Measurements from ENCODE around the gene FNDC7. TPM values are rescaled to one million over a fixed set of nuclear protein-coding genes. Genes with fewer than 3 reads are reported as not detected.
"Not testable (repeated sequence)": the region's sequence is repeated elsewhere in the genome, so short reads cannot be mapped to it uniquely, and the experiment has no call there.

The FNDC7 gene
- total RNA-seq, 1 donor from 2014 or later, result not detected

- peaks cover 51% of the 10 kb centered on the region for H3K36me3 Mint-ChIP-seq (ENCODE audit: unreplicated experiment)
- no peak overlapping the region for H3K4me3 Mint-ChIP-seq (ENCODE audit: unreplicated experiment)
- H3K9me3 Mint-ChIP-seq (ENCODE audit: unreplicated experiment), result no peaks in the 10 kb centered on the region
- no peak for DNase-seq (ENCODE audit: extremely low spot score, unreplicated experiment)
- no peak overlapping the region for H3K27ac Mint-ChIP-seq (ENCODE audit: unreplicated experiment)
- H3K27me3 Mint-ChIP-seq (ENCODE audit: unreplicated experiment), result no peaks in the 10 kb centered on the region
- no peaks in the 10 kb centered on the region for H3K4me1 Mint-ChIP-seq (ENCODE audit: unreplicated experiment)
- no peak for TF ChIP-seq CTCF (IDR thresholded peaks at IDR 0.05)
Observed at GRCh38 chr1:108777839-108778238, 65.1 kb downstream of the FNDC7 start.

- DNase-seq (ENCODE audit: extremely low spot score, unreplicated experiment), result no peak
- no peak for TF ChIP-seq CTCF (IDR thresholded peaks at IDR 0.05)
- H3K36me3 Mint-ChIP-seq (ENCODE audit: unreplicated experiment), result peaks cover 56% of the 10 kb centered on the region
- no peaks in the 10 kb centered on the region for H3K27me3 Mint-ChIP-seq (ENCODE audit: unreplicated experiment)
- H3K4me3 Mint-ChIP-seq (ENCODE audit: unreplicated experiment), result no peak overlapping the region
- no peak overlapping the region for H3K27ac Mint-ChIP-seq (ENCODE audit: unreplicated experiment)
- peaks cover 5% of the 10 kb centered on the region for H3K9me3 Mint-ChIP-seq (ENCODE audit: unreplicated experiment)
- no peaks in the 10 kb centered on the region for H3K4me1 Mint-ChIP-seq (ENCODE audit: unreplicated experiment)
Observed at GRCh38 chr1:108779455-108779854, 66.7 kb downstream of the FNDC7 start.

GRCh38 chr1:108780937-108781574 lies 68.3 kb downstream of the FNDC7 start:
- Mint-ChIP-seq H3K27me3 (ENCODE audit: unreplicated experiment) (no peaks in the 10 kb centered on the region), H3K4me1 (ENCODE audit: unreplicated experiment) (no peaks in the 10 kb centered on the region), H3K9me3 (ENCODE audit: unreplicated experiment) (peaks cover 17% of the 10 kb centered on the region), H3K36me3 (ENCODE audit: unreplicated experiment) (peaks cover 61% of the 10 kb centered on the region), H3K27ac (ENCODE audit: unreplicated experiment) (no peak overlapping the region), H3K4me3 (ENCODE audit: unreplicated experiment) (no peak overlapping the region)
- no peak for DNase-seq (ENCODE audit: extremely low spot score, unreplicated experiment)
- no peak for TF ChIP-seq CTCF (IDR thresholded peaks at IDR 0.05)

GRCh38 chr1:108781575-108781944 lies 68.9 kb downstream of the FNDC7 start:
- H3K4me3 Mint-ChIP-seq (ENCODE audit: unreplicated experiment); H3K4me1 Mint-ChIP-seq (ENCODE audit: unreplicated experiment); H3K27ac Mint-ChIP-seq (ENCODE audit: unreplicated experiment); DNase-seq (ENCODE audit: extremely low spot score, unreplicated experiment); H3K27me3 Mint-ChIP-seq (ENCODE audit: unreplicated experiment): not testable (repeated sequence)
- H3K9me3 Mint-ChIP-seq (ENCODE audit: unreplicated experiment), result peaks cover 17% of the 10 kb centered on the region
- peaks cover 65% of the 10 kb centered on the region for H3K36me3 Mint-ChIP-seq (ENCODE audit: unreplicated experiment)

GRCh38 chr1:108785264-108785663 lies 72.6 kb downstream of the FNDC7 start:
- H3K4me1 Mint-ChIP-seq (ENCODE audit: unreplicated experiment), result peaks cover 4% of the 10 kb centered on the region
- peaks cover 68% of the 10 kb centered on the region for H3K36me3 Mint-ChIP-seq (ENCODE audit: unreplicated experiment)
- no peak for TF ChIP-seq CTCF (IDR thresholded peaks at IDR 0.05)
- H3K4me3 Mint-ChIP-seq (ENCODE audit: unreplicated experiment), result no peak overlapping the region
- peaks cover 17% of the 10 kb centered on the region for H3K9me3 Mint-ChIP-seq (ENCODE audit: unreplicated experiment)
- no peaks in the 10 kb centered on the region for H3K27me3 Mint-ChIP-seq (ENCODE audit: unreplicated experiment)
- DNase-seq (ENCODE audit: extremely low spot score, unreplicated experiment), result no peak
- no peak overlapping the region for H3K27ac Mint-ChIP-seq (ENCODE audit: unreplicated experiment)

- no peak for DNase-seq (ENCODE audit: extremely low spot score, unreplicated experiment)
- H3K9me3 Mint-ChIP-seq (ENCODE audit: unreplicated experiment), result peaks cover 17% of the 10 kb centered on the region
- no peak overlapping the region for H3K27ac Mint-ChIP-seq (ENCODE audit: unreplicated experiment)
- H3K4me3 Mint-ChIP-seq (ENCODE audit: unreplicated experiment), result no peak overlapping the region
- peaks cover 10% of the 10 kb centered on the region for H3K4me1 Mint-ChIP-seq (ENCODE audit: unreplicated experiment)
- H3K27me3 Mint-ChIP-seq (ENCODE audit: unreplicated experiment), result no peaks in the 10 kb centered on the region
- H3K36me3 Mint-ChIP-seq (ENCODE audit: unreplicated experiment), result peaks cover 72% of the 10 kb centered on the region
- TF ChIP-seq CTCF (IDR thresholded peaks at IDR 0.05), result no peak
Observed at GRCh38 chr1:108785880-108786279, 73.2 kb downstream of the FNDC7 start.

All from osteocyte (in vitro differentiated cells).